Left lobe of liver (tissue), 1 donor: Measurements from ENCODE around the gene MAPK8IP3. TPM values are rescaled to one million over a fixed set of nuclear protein-coding genes. Genes with fewer than 3 reads are reported as not detected.

Source experiments
- total RNA-seq: library from RNA; stranded (reverse); gene quantifications from one replicate; pipeline ENCODE4 v1.2.1, GENCODE V29; 2021
- donor health status: DM: no; HTN: yes; CAD: no.

The MAPK8IP3 gene
- total RNA-seq, 1 donor from 2014 or later, result 30.6 TPM

Other genes with a start within 250 kb of the MAPK8IP3 start
- 51.9 TPM for gene CLCN7, start 231.2 kb upstream of the MAPK8IP3 start, total RNA-seq
- not detected for gene PTX4, start 217.3 kb upstream of the MAPK8IP3 start, total RNA-seq
- 36.4 TPM for gene TELO2, start 212.8 kb upstream of the MAPK8IP3 start, total RNA-seq
- gene TMEM204, start 172.5 kb upstream of the MAPK8IP3 start, total RNA-seq, result 7.2 TPM
- 5.8 TPM for gene IFT140, start 94.1 kb upstream of the MAPK8IP3 start, total RNA-seq
- gene CRAMP1, start 93.8 kb upstream of the MAPK8IP3 start, total RNA-seq, result 6.9 TPM
- gene JPT2, start 27.9 kb upstream of the MAPK8IP3 start, total RNA-seq, result 33.1 TPM
- gene NME3, start 65.3 kb downstream of the MAPK8IP3 start, total RNA-seq, result 30.9 TPM
- 6.8 TPM for gene EME2, start 66.6 kb downstream of the MAPK8IP3 start, total RNA-seq
- gene MRPS34, start 66.9 kb downstream of the MAPK8IP3 start, total RNA-seq, result 61.4 TPM
- gene SPSB3, start 76.4 kb downstream of the MAPK8IP3 start, total RNA-seq, result 49.1 TPM
- gene NUBP2, start 76.8 kb downstream of the MAPK8IP3 start, total RNA-seq, result 37.9 TPM
- gene IGFALS, start 87.5 kb downstream of the MAPK8IP3 start, total RNA-seq, result 93.9 TPM
- gene HAGH, start 120.6 kb downstream of the MAPK8IP3 start, total RNA-seq, result 176 TPM
- 53.4 TPM for gene FAHD1, start 121.0 kb downstream of the MAPK8IP3 start, total RNA-seq
- 0.20 TPM for gene MEIOB, start 166.0 kb downstream of the MAPK8IP3 start, total RNA-seq
- not detected for gene HS3ST6, start 212.2 kb downstream of the MAPK8IP3 start, total RNA-seq
- 124 TPM for gene MSRB1, start 237.0 kb downstream of the MAPK8IP3 start, total RNA-seq
- gene RPL3L, start 248.5 kb downstream of the MAPK8IP3 start, total RNA-seq, result not detected